Muscle layer of duodenum (tissue), 2 donors: ENCODE measurements around the gene NRIP1.
"Not testable (repeated sequence)": the region's sequence is repeated elsewhere in the genome, so short reads cannot be mapped to it uniquely, and the experiment has no call there.

Experiments used
- H3K27ac ChIP-seq: one replicate; pipeline ENCODE4 v1.7.0; 2013; ENCODE audit warnings: mild to moderate bottlenecking, low read length
- H3K27me3 ChIP-seq: one replicate; pipeline ENCODE4 v1.7.0; 2013; ENCODE audit warnings: low read depth, mild to moderate bottlenecking, control low read depth, low read length
- H3K36me3 ChIP-seq, 2 donors: one replicate each; pipeline ENCODE4 v1.7.0; 2013; ENCODE audit warnings: low read length in 2 of 2, control low read depth in 1 of 2, mild to moderate bottlenecking in 1 of 2; ENCODE audit not compliant: insufficient read depth in 2 of 2, control insufficient read depth in 1 of 2
- H3K4me1 ChIP-seq, 2 donors: one replicate each; pipeline ENCODE4 v1.7.0; 2013; ENCODE audit warnings: low read length in 2 of 2, mild to moderate bottlenecking in 2 of 2, control low read depth in 1 of 2, moderate library complexity in 1 of 2; ENCODE audit not compliant: insufficient read depth in 2 of 2, control insufficient read depth in 1 of 2
- H3K4me3 ChIP-seq, 2 donors: one replicate each; pipeline ENCODE4 v1.7.0; 2013; ENCODE audit warnings: low read length in 2 of 2, low read depth in 1 of 2, mild to moderate bottlenecking in 1 of 2
- H3K9me3 ChIP-seq, 2 donors: one replicate each; pipeline ENCODE4 v1.7.0; 2013; ENCODE audit warnings: low read length in 2 of 2, control low read depth in 1 of 2, mild to moderate bottlenecking in 1 of 2; ENCODE audit not compliant: control insufficient read depth in 1 of 2
- donor health status: healthy.

Gene NRIP1

GRCh38 chr21:15036189-15036588 lies 28.6 kb downstream of the NRIP1 start:
- H3K4me3 ChIP-seq: no peak overlapping the region
- H3K36me3 ChIP-seq: peaks cover 0 to 17% of the 10 kb centered on the region in 2 donors
- H3K4me1 ChIP-seq: peaks cover 0 to 4% of the 10 kb centered on the region in 2 donors
- no peaks in the 10 kb centered on the region for H3K9me3 ChIP-seq
- H3K27ac ChIP-seq: no peak overlapping the region
- H3K27me3 ChIP-seq: no peaks in the 10 kb centered on the region

GRCh38 chr21:15034126-15034853 lies 30.5 kb downstream of the NRIP1 start:
- Histone ChIP-seq H3K4me3 (no peak overlapping the region), H3K27me3 (no peaks in the 10 kb centered on the region), H3K4me1 (peaks cover 0 to 4% of the 10 kb centered on the region in 2 donors), H3K36me3 (peaks cover 0 to 12% of the 10 kb centered on the region in 2 donors), H3K27ac (no peak overlapping the region), H3K9me3 (no peaks in the 10 kb centered on the region)

GRCh38 chr21:15031790-15032357 lies 32.9 kb downstream of the NRIP1 start:
- Histone ChIP-seq H3K4me3 (no peak overlapping the region), H3K9me3 (no peaks in the 10 kb centered on the region), H3K4me1 (peaks cover 0 to 5% of the 10 kb centered on the region in 2 donors), H3K27ac (no peak overlapping the region), H3K27me3 (no peaks in the 10 kb centered on the region), H3K36me3 (peaks cover 0 to 4% of the 10 kb centered on the region in 2 donors)

- H3K4me1 ChIP-seq, H3K36me3 ChIP-seq, H3K27ac ChIP-seq, H3K4me3 ChIP-seq, H3K9me3 ChIP-seq, H3K27me3 ChIP-seq: not testable (repeated sequence)
These were observed 33.4 kb downstream of the NRIP1 start for GRCh38 chr21:15031362-15031761.

GRCh38 chr21:15030861-15031260 lies 33.9 kb downstream of the NRIP1 start:
- not testable (repeated sequence) for H3K4me1 ChIP-seq, H3K27ac ChIP-seq, H3K36me3 ChIP-seq, H3K27me3 ChIP-seq, H3K9me3 ChIP-seq, H3K4me3 ChIP-seq

GRCh38 chr21:15029077-15029476 lies 35.7 kb downstream of the NRIP1 start:
- H3K4me3 ChIP-seq: no peak overlapping the region
- no peak overlapping the region for H3K27ac ChIP-seq
- peaks cover 0 to 5% of the 10 kb centered on the region in 2 donors for H3K4me1 ChIP-seq

GRCh38 chr21:15028186-15028585 lies 36.6 kb downstream of the NRIP1 start:
- H3K27me3 ChIP-seq: no peaks in the 10 kb centered on the region
- H3K36me3 ChIP-seq: peaks cover 0 to 4% of the 10 kb centered on the region in 2 donors
- H3K4me3 ChIP-seq: no peak overlapping the region
- H3K9me3 ChIP-seq: no peaks in the 10 kb centered on the region
- H3K27ac ChIP-seq: no peak overlapping the region
- peaks cover 0 to 10% of the 10 kb centered on the region in 2 donors for H3K4me1 ChIP-seq

More at GRCh38 chr21:15029077-15029476, 35.7 kb downstream of the NRIP1 start:
- no peaks in the 10 kb centered on the region for H3K9me3 ChIP-seq
- peaks cover 0 to 4% of the 10 kb centered on the region in 2 donors for H3K36me3 ChIP-seq
- no peaks in the 10 kb centered on the region for H3K27me3 ChIP-seq

GRCh38 chr21:15027056-15027455 lies 37.7 kb downstream of the NRIP1 start:
- H3K36me3 ChIP-seq: peaks cover 0 to 3% of the 10 kb centered on the region in 2 donors
- no peaks in the 10 kb centered on the region for H3K27me3 ChIP-seq
- H3K4me3 ChIP-seq: no peak overlapping the region
- peaks cover 0 to 10% of the 10 kb centered on the region in 2 donors for H3K4me1 ChIP-seq
- H3K9me3 ChIP-seq: no peaks in the 10 kb centered on the region
- no peak overlapping the region for H3K27ac ChIP-seq

GRCh38 chr21:15026370-15026769 lies 38.4 kb downstream of the NRIP1 start:
- H3K4me3 ChIP-seq: no peak overlapping the region
- no peaks in the 10 kb centered on the region for H3K27me3 ChIP-seq
- H3K4me1 ChIP-seq: peaks cover 0 to 10% of the 10 kb centered on the region in 2 donors
- H3K27ac ChIP-seq: no peak overlapping the region
- H3K9me3 ChIP-seq: no peaks in the 10 kb centered on the region
- no peaks in the 10 kb centered on the region for H3K36me3 ChIP-seq

- no peak overlapping the region for H3K4me3 ChIP-seq
- no peaks in the 10 kb centered on the region for H3K27me3 ChIP-seq
- H3K36me3 ChIP-seq: no peaks in the 10 kb centered on the region
- H3K9me3 ChIP-seq: no peaks in the 10 kb centered on the region
- H3K27ac ChIP-seq: peak overlapping the region; percentile 8
- peaks cover 0 to 10% of the 10 kb centered on the region in 2 donors for H3K4me1 ChIP-seq
These were observed 41.0 kb downstream of the NRIP1 start for GRCh38 chr21:15023776-15024175.

GRCh38 chr21:15022608-15023261 lies 42.1 kb downstream of the NRIP1 start:
- no peaks in the 10 kb centered on the region for H3K9me3 ChIP-seq
- H3K4me1 ChIP-seq: peaks cover 0 to 12% of the 10 kb centered on the region in 2 donors
- H3K36me3 ChIP-seq: no peaks in the 10 kb centered on the region
- no peak overlapping the region for H3K4me3 ChIP-seq
- no peaks in the 10 kb centered on the region for H3K27me3 ChIP-seq
- H3K27ac ChIP-seq: peak overlapping the region; percentile 5
